T follicular helper cell (primary cell): ENCODE results near the gene LRRC2.
"Not testable (repeated sequence)": the region's sequence is repeated elsewhere in the genome, so short reads cannot be mapped to it uniquely, and the experiment has no call there.

Experiments used
- DNase-seq: peaks from one replicate; pipeline ENCODE4 v3.0.0-alpha.2; 2020; ENCODE audit warnings: low read depth

Gene LRRC2

DNA sequence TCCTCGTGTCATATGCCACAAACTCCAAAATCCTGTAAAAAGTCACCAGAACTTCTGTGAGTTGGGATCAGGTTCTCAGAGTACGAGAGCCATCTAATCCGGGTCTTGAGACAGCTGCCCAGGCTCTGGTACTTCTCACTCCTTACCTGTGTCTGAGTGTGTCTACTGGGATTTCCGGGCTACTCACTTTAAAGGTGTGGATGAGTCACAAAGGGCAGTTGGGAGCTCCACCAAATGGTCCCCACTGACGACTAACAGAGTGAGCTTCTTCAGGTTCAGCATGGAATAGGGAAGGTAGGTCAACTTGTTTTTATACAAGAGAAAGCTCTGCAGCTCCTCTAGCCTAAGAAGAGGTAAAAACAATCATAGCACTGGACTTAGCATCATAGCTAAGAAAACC lies 38.9 kb downstream of the LRRC2 start:
- DNase-seq: no peak

DNA sequence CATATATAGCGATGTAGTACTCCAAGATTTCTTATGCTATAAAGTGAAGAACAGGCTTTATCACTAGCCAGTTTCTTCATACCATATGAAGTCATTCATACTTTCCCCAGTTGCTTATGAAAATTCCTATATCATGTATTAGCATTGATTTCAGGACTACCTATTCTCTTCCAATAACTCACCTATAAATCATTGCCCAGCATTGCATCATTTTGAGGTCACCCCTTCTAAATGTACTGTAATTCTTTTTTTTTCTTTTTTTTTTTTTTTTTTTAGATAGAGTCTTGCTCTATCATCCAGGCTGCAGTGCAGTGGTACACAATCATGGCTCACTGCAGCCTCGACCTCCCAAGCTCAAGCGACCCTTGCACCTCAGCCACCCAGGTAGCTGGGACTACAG lies 41.3 kb downstream of the LRRC2 start:
- DNase-seq: no peak

DNA sequence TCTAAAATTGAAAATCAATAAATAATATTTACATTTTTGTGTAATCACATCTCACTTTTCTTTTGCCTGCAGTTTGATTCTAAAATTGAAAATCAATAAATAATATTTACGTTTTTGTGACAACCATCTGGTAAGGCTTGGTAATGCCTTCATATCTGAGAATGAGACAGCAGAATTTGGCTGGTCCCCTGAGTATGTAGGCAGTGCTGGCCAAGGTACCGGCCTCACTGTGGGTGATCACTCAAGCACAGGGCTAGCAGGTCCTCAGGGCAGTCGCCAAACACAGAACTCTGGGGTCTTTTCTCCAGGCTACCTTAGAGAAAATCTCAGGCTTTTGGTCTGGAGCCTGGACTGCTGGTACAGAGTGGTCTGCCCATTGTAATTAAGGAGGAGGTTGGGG lies 42.1 kb downstream of the LRRC2 start:
- DNase-seq: no peak

DNA sequence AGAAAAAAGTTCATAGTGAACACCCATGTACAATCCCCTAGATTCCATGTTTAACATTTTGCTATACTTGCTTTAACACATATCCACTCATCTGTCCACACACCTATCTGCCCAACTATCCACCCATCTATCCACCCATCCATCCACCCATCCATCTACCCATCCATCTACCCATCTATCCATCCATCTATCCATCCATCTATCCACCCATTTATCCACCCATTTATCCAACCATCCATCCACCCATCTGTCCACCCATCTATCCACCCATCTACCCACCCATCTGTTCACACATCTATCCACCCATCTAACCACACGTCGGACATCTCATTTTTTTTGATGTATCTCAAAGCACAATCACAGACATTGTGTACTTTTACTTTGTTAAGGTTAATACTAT lies 42.5 kb downstream of the LRRC2 start:
- DNase-seq: no peak

DNA sequence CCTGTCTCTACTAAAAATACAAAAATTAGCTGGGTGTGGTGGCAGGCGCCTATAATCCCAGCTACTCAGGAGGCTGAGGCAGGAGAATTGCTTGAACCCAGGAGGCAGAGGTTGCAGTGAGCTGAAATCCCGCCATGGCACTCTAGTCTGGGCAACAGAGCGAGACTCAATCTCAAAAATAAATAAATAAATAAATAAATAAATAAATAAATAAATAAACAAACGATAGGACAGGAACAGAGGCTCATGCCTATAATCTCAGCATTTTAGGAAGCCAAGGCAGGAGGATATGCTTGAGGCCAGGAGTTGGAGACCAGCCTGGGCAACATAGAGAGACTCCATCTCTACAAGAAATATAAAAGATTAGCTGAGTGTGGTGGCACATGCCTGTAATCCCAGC lies 43.9 kb downstream of the LRRC2 start:
- not testable (repeated sequence) for DNase-seq

DNA sequence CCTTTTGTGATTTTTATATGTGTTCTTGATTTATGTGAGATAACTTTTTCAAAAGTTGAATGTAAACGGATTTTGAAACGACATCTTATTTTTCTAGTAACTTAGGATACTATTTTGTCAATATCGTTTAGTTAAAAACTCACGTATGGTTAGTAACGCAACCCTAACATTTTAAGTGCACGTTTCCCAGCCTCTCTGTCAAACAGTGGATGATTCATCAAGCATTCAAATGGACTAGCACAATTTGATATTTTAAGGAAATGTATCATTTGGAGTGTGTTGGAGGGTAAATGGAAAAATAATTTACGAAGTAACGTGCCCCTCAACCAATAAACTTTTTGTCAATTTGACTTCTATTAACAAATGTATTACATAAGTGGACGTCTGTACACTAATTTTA lies 45.0 kb downstream of the LRRC2 start:
- DNase-seq: no peak

DNA sequence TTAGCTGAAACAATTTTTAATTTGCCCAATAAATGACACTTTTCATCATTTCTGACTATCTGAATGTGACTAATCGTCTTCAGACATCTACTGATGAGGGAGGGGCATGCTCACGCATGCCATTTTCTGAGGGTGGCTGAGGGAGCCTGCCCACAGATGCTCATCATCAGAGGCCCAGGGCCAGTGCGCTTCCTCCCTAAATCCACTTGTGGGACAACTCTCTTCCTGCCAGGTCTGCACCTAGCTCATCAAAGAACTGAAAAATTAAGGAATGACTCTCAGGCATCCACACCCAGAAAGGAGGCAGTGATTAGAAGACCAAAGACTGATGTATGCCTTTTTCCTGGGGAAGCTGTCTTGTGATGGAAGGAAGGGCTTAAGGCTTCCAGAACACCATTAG lies 45.6 kb downstream of the LRRC2 start:
- no peak for DNase-seq

DNA sequence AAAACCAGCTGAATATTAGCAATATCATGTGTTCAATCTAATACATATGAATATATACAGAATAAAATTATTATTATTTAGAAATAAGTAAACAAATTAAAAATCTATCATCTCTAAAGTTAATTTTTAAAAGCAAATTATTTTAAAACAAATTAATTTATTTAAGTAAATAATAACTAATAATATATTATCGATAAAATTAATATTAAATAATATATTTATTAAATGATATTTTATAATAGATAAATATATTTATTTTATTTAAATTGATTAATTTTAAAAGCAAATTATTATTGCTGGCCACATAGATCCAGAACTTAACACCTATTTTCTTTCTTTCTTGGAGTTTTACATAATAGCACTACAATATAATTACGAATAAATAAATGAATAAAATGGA lies 46.1 kb downstream of the LRRC2 start:
- no peak for DNase-seq

DNA sequence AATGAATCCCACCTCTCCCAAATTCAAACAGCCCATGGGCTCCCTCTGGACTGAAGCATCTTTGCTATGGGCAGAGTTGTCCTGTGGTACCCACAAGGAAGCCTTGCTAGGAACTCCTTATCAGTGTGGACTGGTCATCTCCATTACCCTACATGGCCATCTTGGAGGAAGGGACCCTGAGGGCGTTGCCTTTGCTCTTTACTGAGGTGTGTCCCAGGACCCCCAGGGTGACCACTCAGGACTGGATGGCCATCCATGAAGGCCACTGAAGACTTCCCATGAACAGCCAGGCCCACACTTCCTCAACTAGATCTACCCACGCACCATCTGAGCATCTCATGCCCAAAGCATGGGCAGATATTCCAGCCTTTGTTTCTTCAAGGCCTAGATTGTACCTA lies 48.3 kb downstream of the LRRC2 start:
- DNase-seq: no peak

DNA sequence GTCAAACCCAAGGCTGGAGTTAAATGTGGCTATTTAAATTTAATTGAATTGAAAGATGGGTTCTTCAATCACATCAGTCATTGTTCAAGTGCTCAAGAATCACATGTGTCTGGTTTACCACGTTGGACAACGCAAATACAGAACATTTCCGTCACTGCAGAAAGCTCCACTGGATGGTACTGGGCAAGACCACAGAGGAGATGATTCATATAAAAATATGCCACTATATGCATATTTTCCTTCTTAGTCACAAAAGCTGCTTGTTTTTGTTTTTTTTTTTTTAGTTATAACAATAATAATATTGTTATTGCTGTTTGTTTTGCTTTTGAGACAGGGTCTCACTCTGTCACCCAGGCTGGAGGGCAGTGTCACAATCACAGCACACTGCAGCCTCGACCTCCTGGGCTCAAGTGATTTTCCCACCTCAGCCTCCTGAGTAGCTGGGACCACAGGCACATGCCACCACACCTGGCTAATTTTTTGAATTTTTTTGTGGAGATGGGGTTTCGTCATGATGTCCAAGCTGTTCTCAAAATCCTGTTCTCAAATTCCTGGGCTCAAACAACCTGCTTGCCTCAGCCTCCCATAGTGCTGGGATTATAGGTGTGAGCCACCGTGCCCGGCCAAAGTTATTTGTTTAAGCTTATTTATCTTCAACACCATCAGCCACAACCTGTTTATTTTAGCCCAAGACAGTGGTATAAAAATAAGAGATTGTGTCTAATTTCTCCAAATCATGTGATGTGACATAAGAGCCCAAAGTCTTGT lies 48.9 kb downstream of the LRRC2 start:
- DNase-seq: no peak

DNA sequence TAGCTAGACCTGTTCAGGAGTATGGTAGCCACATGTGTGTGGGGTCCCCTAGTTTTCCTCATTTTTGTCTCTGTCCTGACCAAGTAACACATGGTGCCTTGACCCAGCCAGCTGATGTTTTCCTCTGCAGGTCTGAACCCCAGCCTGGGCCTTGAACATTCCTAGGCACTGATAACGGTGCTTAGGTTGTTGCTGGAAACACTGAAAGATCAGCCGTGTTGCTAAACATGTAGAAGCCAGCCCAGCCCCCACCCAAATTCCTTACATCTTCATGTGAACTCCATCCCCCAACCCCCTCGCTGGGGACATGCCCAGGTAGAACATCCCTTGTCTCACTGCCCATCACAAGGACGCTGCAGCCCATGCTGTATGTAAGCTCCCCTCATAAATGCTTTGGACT lies 49.6 kb downstream of the LRRC2 start:
- DNase-seq: no peak

DNA sequence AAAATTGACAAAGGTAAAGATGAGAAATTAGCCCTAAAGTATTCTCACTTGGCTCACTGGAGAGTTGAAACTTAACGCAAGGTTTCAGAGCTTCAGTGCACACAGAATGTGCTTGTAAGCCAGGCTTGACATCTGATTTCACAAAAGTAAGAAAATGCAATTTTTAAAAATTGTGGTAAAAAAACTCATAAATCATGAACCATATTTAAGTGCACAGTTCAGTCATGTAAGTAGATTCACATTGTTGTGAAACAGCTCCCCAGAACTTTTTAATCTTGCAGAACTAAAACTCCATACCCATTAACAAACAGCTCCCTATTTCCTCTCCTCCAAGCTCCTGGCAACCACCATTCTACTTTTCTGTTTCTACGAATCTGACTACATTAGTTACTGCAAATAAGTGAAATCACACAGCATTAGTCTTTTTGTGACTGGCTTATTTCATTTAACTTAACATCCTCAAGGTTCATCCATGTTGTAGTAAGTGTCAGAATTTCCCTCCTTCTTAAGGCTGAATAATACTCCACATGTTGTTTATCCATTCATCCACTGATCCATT lies 53.8 kb downstream of the LRRC2 start:
- DNase-seq: no peak

DNA sequence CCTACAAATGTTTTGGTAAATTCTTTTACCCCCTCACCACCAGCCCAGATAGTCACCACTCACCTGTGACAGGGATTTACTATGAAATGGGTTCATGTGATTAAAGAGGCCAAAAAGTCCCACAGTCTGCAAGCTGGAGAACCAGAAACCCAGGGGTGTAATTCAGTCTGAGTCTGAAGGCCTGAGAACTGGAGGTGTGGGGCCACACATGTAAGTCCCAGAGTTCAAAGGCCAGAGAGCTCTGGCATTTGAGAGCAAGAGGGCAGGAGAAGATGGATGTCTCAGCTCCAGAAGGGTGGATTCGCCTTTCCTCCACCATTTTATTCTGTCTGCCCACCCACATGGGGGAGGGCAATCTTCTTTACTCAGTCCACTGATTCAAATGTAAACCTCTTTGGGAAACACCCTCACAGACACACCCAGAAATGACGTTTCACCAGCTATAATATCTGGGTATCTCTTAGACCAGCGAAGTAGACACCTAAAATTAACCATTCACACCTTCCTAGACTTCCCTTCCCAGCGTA lies 56.4 kb downstream of the LRRC2 start:
- no peak for DNase-seq

DNA sequence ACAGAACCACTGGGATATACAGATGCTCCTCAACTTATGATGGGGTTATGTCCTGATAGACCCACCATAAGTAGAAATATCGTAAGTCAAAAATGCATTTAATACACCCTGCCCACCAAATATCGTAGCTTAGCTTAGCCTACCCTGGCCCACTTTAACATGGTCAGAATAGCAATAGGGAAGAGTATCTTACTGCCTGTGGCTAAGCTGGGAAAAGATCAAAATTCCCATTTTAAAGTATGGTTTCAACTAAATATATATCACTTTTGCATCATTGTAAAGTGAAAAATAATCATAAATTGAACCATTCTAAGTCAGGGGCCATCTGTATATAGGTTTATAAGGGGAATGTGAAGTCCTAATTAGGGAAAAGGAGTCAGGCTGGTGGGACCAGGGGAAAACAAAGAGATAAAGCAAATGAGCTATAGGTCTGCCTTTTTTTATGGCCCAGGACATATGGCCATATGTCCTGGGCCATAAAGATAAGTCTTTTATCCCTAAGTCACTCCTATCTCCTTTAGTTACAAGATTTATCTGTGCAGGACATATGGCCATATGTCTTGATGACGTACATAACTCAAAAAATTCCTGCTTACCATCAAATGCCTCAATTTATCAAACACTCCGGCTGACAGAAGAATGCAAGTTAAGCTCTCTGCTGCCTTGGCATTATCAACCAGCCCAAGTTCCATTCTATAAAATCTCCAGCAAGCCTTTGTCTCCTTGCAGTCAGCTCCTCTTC lies 57.1 kb downstream of the LRRC2 start:
- no peak for DNase-seq

DNA sequence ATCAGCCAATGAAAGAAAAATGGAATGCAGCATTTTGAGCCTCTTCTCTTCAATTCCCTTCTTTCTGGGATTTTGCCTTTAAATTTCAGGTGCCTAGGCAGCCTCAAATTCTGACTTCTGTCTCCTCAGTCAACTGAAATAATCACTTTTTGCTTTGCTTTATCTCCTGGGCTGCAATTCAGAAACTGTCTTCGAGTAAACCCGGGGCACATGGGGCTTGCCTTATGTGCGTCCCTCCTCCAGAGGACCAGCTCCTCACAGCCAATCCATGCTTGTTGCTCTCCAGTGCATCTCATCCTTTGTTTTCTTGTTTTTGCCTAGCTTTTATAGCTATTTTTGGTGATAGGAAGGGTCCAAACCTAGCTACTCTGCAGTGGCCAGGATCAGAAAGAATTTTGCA lies 59.6 kb downstream of the LRRC2 start:
- DNase-seq: no peak

DNA sequence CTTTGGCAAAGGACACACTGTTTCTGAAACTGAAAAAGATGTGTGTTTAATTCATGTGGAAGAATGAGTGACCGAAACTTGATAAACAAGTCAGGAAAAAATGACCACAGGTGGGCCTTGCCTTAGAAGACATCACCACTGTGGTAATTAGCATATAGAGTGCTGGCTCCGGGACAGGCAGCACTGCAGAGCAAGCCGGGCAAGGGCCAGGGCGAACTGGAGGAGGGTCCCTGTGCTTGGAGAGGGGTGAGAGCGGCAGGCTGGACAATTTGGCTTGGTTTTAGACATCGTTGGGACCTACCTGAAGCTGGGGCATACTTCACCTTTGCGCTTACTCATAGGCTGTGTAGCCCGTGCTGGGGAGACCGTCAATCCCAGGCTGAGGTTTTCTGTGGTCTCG lies 60.1 kb downstream of the LRRC2 start:
- no peak for DNase-seq

DNA sequence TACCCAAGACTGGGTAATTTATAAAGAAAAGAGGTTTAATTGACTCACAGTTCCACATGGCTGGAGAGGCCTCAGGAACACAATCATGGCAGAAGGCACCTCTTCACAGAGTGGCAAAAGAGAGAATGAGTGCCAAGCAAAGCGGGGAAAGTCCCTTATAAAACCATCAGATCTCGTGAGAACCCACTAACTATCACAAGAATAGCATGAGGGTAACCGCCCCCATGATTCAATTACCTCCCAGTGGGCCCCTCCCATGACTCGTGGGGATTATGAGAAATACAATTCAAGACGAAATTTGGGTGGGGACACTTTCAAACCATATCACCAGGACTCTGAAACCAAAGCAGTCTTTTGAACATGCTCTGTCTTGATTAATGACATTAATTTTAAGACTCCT lies 61.3 kb downstream of the LRRC2 start:
- no peak for DNase-seq

DNA sequence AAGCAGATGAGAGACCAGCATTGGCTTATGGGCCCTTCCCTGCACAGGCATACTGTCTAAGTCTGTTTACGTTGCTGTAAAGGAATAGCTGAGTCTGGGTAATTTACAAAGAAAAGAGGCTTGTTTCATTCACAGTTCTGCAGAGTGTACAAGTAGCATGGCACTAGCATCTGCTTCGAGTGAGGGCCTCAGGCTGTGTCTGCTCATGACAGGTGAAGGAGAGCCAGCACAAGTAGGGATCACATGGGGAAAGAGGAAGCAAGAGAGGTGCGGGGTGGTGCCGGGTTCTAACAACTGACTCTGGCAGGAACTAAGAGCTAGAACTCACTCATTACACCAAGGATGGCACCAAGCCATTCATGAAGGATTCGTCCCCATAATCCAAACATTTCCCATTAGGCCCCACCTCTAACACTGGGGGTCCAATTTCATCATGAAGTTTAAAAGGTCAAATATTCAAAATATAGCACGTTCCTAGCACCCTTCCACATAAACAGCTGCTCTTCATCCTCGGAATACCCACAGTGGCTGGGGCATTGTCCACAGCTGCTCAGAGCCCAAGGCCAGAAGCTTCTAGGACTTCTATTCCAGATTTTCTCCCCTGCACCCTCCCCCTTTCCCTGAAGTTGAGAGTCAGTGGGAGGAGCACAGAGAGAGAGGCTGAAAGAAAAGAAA lies 62.8 kb downstream of the LRRC2 start:
- DNase-seq: no peak

DNA sequence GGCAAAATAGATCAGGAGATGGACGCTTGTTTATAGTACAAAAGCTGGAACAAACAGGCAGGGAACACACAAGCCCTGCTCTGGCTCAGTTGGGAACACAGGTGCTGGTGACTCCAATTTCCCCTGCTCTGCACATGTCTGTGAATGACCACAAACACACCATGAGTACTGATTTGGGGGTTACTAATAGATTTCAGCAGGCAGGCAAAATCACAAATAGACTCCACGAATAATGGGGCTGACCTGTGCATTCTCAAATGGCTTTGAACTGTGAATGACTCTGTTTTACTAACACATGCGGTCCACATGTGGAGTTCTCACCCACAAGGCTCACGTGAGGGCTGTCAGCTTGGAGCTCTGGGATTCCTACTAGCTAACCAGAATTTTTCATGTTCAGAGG lies 64.4 kb downstream of the LRRC2 start:
- DNase-seq: no peak

DNA sequence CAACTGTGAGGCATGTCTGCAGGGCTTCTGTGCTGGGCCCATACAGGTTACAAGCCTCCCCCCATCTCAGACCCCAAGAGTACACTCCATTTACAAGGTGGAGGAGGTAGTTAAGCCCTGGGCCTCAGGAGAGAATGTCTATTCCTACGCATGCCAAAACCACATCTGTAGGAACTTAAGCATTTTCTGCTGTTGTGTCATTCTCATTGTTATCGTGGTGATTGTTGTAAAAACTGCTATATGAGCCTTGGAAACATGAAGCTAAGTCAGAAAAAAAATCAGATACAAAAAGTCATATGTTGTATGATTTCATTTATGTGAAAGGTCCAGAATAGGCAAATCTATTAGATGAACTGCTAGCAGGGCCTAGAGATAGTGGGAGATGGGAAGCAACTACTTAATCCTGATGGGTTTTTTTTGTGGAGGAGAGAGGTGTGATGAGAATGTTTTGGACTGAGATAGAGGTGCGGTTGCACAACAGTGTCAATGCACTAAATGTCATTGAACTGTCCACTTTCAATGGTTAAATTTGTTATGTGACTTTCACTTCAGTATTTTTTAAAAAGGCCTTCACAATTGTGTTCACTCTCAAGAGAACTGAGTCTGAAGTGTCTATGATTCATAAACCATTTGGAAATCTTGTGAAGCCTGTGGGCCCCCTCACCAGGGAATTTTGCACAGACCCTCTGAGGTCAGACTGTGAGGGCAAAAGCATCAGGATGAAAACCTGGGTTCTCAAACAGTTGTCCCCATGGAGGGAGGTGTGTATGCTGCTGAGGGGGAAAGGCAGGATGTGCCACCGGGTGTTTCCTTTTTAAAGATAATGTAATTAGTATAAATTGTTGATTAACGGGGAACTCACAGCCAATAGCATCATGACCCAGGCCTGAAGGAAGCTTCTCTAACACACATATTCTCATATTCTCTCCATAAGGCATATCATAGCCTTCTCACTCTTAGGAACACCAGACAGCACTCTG lies 65.2 kb downstream of the LRRC2 start:
- no peak for DNase-seq

DNA sequence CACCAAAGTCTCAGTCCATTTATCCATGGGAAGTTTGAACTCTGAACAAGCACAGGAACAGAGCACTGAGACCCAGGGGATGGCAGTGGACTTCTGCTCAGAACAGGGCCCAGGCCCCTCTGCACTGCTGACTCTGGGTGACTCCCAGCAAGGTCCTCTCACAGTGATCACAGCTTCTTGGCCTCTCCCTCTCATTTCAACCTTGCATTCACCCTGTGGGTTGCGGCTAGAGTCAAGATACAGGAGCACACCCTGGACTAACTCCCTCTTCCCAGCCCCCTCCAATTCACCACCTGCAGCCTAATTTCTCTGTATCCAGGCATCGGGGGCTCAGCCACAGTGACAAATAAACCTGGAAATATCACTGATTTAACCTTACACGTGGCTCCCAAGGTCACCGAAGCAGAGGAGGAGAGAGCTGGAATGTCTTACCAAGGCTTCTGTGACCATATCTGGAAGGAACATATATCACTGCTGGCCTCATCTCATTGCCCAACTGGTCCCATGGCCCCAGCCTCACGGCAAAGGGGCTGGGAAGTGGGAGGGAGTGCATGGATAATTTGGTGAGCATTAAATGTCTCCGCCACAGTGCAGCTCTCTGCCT lies 67.1 kb downstream of the LRRC2 start:
- no peak for DNase-seq
